Stimulated activated naive B cell treated with anti-CD40 and anti-IgM and Interleukin-4, amounts not matched to agents 10 μg/mL and 1 μg/mL and 100 μg/mL, for 72 hours (primary cell): ENCODE results near the gene TSPEAR.
"Not testable (repeated sequence)": the region's sequence is repeated elsewhere in the genome, so short reads cannot be mapped to it uniquely, and the experiment has no call there.

Experiments used
- ATAC-seq, 2 donors: fragments of 150-1000 bp; cut with Tn5 transposase; replicated peaks; 2 replicates each; pipeline ENCODE4 v1.10.0; 2021; ENCODE audit warnings: moderate library complexity in 1 of 2
- DNase-seq: peaks from one replicate; pipeline ENCODE4 v3.0.0; 2021
- H3K27ac Mint-ChIP-seq: one replicate; pipeline ENCODE4 v1.8.0; 2022; ENCODE audit warnings: mild to moderate bottlenecking, mixed read lengths
- H3K27me3 Mint-ChIP-seq, 2 donors: one replicate each; pipeline ENCODE4 v1.8.0; 2022; ENCODE audit warnings: mixed read lengths in 2 of 2
- H3K36me3 Mint-ChIP-seq, 2 donors: one replicate each; pipeline ENCODE4 v1.8.0; 2022; ENCODE audit warnings: mixed read lengths in 2 of 2, mild to moderate bottlenecking in 1 of 2
- H3K4me1 Mint-ChIP-seq, 2 donors: one replicate each; pipeline ENCODE4 v1.8.0; 2022; ENCODE audit warnings: mixed read lengths in 2 of 2, mild to moderate bottlenecking in 1 of 2
- H3K4me3 Mint-ChIP-seq, 2 donors: one replicate each; pipeline ENCODE4 v1.8.0; 2022; ENCODE audit warnings: mild to moderate bottlenecking in 2 of 2, mixed read lengths in 2 of 2, moderate library complexity in 1 of 2
- H3K9me3 Mint-ChIP-seq, 2 donors: one replicate each; pipeline ENCODE4 v1.8.0; 2022; ENCODE audit warnings: mixed read lengths in 2 of 2, mild to moderate bottlenecking in 1 of 2

The TSPEAR gene

DNA sequence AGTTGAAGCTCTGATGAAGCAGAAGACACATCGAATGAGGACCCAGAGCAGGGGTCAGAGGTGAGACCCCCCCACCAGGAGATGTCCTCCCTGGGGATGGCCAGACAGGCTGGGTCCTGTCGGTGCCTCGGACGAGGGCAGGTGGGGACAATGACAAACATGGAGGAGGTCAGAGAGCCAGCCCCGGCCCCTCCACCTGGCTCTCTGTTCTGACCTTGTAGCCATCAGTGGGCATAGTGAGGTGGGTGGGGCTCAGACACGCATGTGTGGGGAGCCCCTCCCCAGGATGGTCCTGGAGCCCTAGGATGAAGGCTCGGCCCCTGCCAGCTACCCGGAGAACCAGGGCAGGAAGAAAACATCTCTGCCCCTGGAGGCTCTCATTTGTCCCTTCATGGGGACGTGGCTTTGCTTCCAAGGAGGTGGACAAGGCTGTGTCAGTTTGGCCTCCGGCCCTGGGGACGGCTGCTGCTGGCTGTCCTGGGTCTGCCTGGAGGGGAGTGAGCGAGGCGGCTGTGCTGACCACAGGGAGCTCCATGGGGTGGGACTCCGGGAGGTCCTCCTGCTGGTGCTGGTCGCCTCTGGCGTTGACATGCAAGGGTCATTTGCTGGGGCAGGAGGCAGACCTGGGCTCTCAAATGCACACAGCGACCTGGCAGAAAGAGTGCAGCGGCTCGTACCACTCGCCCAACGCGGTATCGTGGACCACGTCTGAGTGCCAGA, 121.6 kb downstream of the TSPEAR start:
- ATAC-seq (no peak), DNase-seq (no peak)
- H3K4me1 Mint-ChIP-seq: no peaks in the 10 kb centered on the region
- H3K27ac Mint-ChIP-seq: no peak overlapping the region
- no peaks in the 10 kb centered on the region for H3K9me3 Mint-ChIP-seq
- H3K4me3 Mint-ChIP-seq: no peak overlapping the region
- no peaks in the 10 kb centered on the region for H3K36me3 Mint-ChIP-seq
- H3K27me3 Mint-ChIP-seq: peaks cover 45 to 55% of the 10 kb centered on the region in 2 donors

DNA sequence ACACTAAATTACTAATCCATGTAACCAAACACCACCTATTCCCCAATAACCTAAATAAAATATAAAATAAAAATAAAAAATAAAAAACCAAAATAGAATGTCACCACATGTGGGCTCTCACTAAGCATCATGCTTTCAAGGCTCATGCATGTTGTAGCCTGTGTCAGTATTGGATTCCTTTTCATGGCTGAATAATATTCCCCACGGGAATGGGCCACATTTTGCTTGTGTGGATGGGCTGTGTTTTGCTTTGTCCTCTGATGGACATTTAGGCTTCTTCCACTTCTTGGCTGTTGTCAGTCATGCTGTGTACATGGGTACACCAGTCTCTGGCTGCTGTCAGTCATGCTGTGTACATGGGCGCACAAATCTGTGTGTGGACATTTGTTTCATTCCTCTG, 122.3 kb downstream of the TSPEAR start:
- Mint-ChIP-seq H3K4me1 (no peaks in the 10 kb centered on the region), H3K9me3 (no peaks in the 10 kb centered on the region), H3K4me3 (no peak overlapping the region), H3K36me3 (no peaks in the 10 kb centered on the region), H3K27ac (no peak overlapping the region), H3K27me3 (peaks cover 50 to 61% of the 10 kb centered on the region in 2 donors)
- DNase-seq: no peak
- no peak for ATAC-seq

DNA sequence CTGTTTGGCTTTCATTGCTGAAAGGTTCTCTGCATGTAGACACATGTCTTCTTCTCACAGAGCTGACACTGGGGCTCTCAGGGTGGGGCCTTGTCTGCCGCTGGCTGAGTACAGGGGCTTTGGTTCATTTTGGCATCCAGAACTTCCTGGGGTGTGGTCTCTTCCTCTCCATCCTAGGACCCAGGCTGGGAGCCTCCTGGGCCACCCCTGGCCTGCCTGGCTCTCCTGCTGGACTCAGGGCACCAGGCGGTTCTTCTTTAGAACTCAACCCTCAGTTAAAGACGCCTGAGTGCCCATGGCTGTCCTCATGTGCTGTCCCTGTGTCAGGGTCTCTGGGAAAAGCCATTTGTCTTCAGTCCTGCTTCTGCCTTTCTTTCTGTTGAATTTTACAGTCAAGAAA, 125.5 kb downstream of the TSPEAR start:
- DNase-seq: no peak
- no peaks in the 10 kb centered on the region for H3K4me1 Mint-ChIP-seq
- H3K27ac Mint-ChIP-seq: no peak overlapping the region
- H3K9me3 Mint-ChIP-seq: peaks cover 12 to 23% of the 10 kb centered on the region in 2 donors
- peaks cover 3 to 7% of the 10 kb centered on the region in 2 donors for H3K36me3 Mint-ChIP-seq
- ATAC-seq: no peak
- no peak overlapping the region for H3K4me3 Mint-ChIP-seq
- H3K27me3 Mint-ChIP-seq: peaks cover 49 to 65% of the 10 kb centered on the region in 2 donors

DNA sequence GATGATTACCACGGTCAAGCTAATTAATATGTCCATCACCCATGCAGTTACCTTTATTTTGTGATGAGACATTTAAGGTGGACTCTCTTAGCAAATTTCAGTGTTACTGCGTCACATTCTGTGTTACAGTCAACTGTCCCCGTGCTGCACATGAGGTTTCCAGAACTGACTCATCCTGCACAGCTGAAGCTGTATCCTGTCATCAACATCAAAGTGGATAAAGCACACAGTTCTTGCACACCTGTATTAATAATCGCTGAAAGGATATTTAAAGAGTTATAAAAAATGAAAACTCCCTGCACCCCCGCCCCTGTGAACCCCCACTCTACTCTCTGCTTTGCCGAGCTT, 127.6 kb downstream of the TSPEAR start:
- DNase-seq: no peak
- Mint-ChIP-seq H3K27me3 (peaks cover 53 to 62% of the 10 kb centered on the region in 2 donors), H3K27ac (no peak overlapping the region), H3K9me3 (peaks cover 25 to 32% of the 10 kb centered on the region in 2 donors), H3K36me3 (peaks cover 10 to 21% of the 10 kb centered on the region in 2 donors), H3K4me3 (no peak overlapping the region), H3K4me1 (peaks cover 0 to 3% of the 10 kb centered on the region in 2 donors)
- no peak for ATAC-seq

DNA sequence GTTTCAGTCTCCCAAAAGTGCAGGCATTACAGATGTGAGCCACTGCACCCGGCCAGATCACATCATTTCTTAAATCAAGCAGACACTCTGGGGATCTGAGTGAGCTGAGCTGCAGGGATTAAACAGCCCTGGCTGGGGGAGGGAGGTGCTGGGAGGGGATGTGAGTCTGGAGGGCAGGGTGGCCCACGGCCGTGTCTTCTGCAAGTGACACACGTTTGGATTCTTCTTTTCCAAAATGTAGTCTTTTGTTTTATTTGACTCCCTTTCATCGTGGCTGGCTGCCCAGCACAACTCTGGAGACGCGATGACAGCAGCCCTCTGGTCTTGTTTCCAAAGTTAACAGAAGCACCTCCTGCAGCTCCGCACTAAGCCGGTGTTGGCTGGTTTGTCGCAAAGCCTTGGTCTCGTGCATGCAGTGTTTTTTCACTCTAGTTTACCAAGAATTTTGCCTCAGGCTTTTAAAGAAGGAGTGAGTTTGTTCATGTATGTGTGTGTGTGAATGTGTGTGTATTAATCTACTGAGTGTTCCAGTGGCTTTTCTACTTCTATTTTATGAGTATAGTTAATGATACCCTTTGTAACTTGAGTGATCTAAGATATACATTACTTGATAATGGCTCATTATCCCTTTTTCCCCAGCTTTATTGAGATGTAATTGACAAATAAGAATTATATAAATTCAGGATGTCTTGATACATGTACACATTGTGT, 128.1 kb downstream of the TSPEAR start:
- H3K27me3 Mint-ChIP-seq: peaks cover 55 to 63% of the 10 kb centered on the region in 2 donors
- ATAC-seq: no peak

DNA sequence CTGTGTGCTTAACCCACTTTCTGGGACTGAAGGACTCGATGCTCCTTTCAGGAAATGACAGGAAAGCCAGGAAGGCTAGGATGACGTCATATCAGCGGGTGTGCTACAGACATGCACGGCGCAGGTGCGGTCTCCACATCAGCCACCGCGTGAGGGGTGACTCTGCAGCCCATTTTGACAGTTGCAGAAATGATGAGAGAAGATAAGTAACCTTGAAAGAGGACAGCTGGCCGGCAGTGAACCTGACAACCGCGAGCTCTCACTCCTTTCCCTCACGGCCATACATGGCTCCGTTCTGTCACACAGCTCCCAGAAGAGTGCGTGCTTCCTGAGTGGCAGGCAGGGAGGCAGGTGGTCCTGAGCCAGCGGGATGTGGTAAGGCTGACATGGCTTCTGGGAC, 129.3 kb downstream of the TSPEAR start:
- Mint-ChIP-seq H3K9me3 (peaks cover 36 to 41% of the 10 kb centered on the region in 2 donors), H3K4me1 (peaks cover 0 to 3% of the 10 kb centered on the region in 2 donors), H3K4me3 (no peak overlapping the region), H3K36me3 (peaks cover 12 to 25% of the 10 kb centered on the region in 2 donors), H3K27ac (no peak overlapping the region), H3K27me3 (peaks cover 53 to 59% of the 10 kb centered on the region in 2 donors)
- ATAC-seq: no peak
- no peak for DNase-seq

More for the DNA sequence above, 128.1 kb downstream of the TSPEAR start:
- H3K27ac Mint-ChIP-seq: no peak overlapping the region
- H3K4me3 Mint-ChIP-seq: no peak overlapping the region
- no peak for DNase-seq
- H3K4me1 Mint-ChIP-seq: peaks cover 0 to 3% of the 10 kb centered on the region in 2 donors
- peaks cover 27 to 32% of the 10 kb centered on the region in 2 donors for H3K9me3 Mint-ChIP-seq
- peaks cover 10 to 21% of the 10 kb centered on the region in 2 donors for H3K36me3 Mint-ChIP-seq

DNA sequence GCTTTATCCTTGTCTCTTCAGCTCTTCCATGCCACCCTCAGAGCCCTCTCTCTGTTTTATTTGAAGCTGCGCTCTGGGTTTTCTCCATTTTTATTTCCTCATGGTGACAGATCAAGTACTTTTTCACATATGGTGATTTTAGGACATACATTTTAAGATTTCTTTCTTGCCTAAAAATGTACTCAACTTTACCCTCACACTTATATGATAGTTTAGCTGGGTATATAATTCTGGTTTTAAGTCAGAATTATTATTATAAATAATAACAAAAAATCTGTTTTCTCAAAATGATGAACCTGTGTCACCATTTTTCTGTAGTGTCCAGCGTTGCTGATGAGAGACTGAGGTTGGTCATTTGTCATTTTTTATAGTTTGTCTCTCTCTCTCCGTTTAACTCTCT, 130.2 kb downstream of the TSPEAR start:
- Mint-ChIP-seq H3K27ac (no peak overlapping the region), H3K36me3 (peaks cover 12 to 25% of the 10 kb centered on the region in 2 donors), H3K9me3 (peaks cover 38 to 41% of the 10 kb centered on the region in 2 donors), H3K4me3 (no peak overlapping the region), H3K4me1 (peaks cover 0 to 3% of the 10 kb centered on the region in 2 donors), H3K27me3 (peaks cover 44 to 50% of the 10 kb centered on the region in 2 donors)
- ATAC-seq (no peak), DNase-seq (no peak)

DNA sequence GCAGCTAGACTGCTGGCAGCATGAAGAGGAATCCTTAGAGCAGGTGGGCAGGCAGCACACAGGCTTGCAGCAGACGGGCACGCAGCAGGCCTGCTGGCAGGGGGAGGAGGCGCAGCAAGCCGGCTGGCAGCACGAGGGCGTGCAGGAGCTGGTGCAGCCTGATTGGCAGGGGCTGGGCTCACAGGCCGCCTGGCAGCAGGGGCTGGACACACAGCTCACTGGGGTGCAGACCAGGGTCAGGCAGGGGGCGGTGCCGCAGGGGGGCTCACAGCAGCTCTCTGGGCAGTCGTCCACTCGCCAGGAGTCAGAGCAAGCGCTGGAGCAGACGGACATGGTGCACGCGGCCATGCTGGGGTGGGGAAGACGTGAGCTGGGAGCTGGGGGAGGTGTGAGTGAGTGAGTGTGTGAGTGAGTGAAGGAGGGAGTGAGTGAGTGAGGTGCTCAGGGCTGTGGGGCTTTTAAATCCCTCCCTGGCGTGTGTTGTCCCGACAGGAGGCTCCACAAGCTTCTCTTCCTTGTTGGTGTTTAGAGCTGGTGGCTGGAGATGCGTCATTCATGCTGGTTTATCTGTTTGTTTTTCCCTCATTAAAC, 131.0 kb downstream of the TSPEAR start, which contains the start of gene KRTAP10-5:
KRTAP10-5 (minus strand) TSS at position 374 of the 591 bp plus-strand sequence; CDS start at position 348, 26 bp downstream.
- DNase-seq, ATAC-seq, H3K4me3 Mint-ChIP-seq, H3K27ac Mint-ChIP-seq, H3K4me1 Mint-ChIP-seq: not testable (repeated sequence)
- Mint-ChIP-seq H3K36me3 (peaks cover 15 to 25% of the 10 kb centered on the region in 2 donors), H3K9me3 (peaks cover 40 to 41% of the 10 kb centered on the region in 2 donors), H3K27me3 (peaks cover 40 to 46% of the 10 kb centered on the region in 2 donors)

DNA sequence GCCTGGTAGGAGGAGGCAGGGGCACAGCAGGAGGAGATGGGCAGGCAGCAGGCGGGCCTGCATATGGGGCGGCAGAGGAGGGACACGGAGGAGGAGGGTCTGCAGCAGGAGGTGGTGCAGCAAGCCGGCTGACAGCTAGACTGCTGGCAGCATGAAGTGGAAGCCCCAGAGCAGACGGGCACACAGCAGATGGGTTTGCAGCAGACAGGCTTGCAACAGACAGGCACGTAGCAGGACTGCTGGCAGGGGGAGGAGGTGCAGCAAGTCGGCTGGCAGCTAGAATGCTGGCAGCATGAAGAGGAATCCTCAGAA, 131.6 kb downstream of the TSPEAR start:
- Mint-ChIP-seq H3K27ac (no peak overlapping the region), H3K4me3 (no peak overlapping the region), H3K4me1 (peaks cover 3% of the 10 kb centered on the region in 2 donors), H3K27me3 (peaks cover 42 to 45% of the 10 kb centered on the region in 2 donors), H3K36me3 (peaks cover 15 to 25% of the 10 kb centered on the region in 2 donors), H3K9me3 (peaks cover 40 to 41% of the 10 kb centered on the region in 2 donors)
- ATAC-seq (no peak), DNase-seq (no peak)

DNA sequence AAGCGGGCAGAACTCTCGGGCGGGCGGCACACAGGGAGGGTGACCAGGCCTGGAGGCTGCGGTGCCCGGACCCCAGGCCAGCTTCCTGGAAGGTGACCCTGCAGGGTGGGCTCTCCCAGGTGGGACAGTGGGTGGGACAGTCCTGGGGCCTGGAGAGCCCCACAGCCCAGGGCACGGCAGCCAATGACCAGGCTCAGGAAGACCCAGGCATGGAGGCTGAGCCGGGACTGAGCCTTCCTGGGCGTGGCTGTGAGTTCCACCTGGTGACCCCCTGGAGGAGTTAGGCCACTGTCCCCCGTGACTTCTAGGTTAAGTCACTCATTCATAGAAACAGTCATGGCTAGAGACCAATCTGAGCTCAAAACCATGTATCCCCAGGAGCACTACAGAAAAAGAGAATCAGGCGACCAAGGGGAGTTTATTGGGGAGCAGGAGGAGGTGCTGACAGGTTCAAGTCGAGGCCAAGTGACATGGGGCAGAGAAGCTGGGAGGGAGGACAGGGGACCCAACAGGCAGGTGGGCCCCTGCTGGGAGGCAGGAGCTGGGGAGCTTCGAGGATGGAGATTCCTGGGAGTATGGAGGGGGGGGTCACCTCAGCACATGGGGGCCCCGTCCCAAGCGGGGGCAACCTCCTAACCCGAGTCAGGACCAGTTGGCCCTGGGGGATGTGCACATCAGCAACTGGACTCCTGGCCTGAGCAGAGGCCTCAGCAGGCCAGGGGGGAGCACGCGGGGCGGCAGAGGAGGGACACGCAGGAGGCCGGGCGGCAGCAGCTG, 132.1 kb downstream of the TSPEAR start:
- peaks cover 43 to 46% of the 10 kb centered on the region in 2 donors for H3K27me3 Mint-ChIP-seq
- no peak overlapping the region for H3K27ac Mint-ChIP-seq
- peaks cover 15 to 25% of the 10 kb centered on the region in 2 donors for H3K36me3 Mint-ChIP-seq
- H3K9me3 Mint-ChIP-seq: peaks cover 40 to 41% of the 10 kb centered on the region in 2 donors
- DNase-seq (no peak), ATAC-seq (no peak)
- no peak overlapping the region for H3K4me3 Mint-ChIP-seq
- peaks cover 3 to 5% of the 10 kb centered on the region in 2 donors for H3K4me1 Mint-ChIP-seq

DNA sequence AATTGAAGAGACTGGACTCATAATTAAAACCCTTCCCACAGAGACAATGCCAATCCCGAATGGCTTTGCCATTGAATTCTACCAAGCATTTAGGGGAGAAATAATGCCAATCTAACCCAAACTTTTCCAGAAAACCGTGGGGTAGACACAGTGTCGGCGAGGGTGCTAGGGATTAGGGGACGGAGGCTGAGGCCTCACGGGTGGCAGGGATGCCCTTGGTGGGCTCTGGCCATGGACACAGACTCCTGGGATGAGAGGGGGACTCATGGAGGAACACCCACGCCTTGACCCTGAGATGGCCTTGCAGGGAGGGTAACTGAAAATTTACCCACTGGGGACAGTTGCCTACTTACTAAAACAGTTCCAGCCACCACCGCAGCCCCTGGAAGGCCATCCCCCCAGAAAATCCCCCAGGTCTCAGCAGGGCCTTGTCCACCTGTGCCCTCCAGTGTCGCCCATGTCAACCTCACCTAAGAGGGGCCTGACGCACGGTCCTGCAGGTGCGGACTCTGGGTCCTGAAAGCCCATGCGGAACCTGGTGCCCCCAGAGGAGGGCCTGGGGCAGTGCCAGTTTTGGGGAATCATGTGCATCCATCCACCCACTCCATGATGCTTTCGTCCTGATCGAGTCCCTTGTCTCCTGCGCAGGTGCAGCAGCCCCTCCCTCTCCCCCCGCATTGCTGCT, 132.9 kb downstream of the TSPEAR start:
- peaks cover 15 to 25% of the 10 kb centered on the region in 2 donors for H3K36me3 Mint-ChIP-seq
- peaks cover 40 to 41% of the 10 kb centered on the region in 2 donors for H3K9me3 Mint-ChIP-seq
- ATAC-seq: no peak
- H3K27me3 Mint-ChIP-seq: peaks cover 42 to 48% of the 10 kb centered on the region in 2 donors
- DNase-seq: no peak
- no peak overlapping the region for H3K27ac Mint-ChIP-seq
- peaks cover 3 to 5% of the 10 kb centered on the region in 2 donors for H3K4me1 Mint-ChIP-seq
- no peak overlapping the region for H3K4me3 Mint-ChIP-seq

DNA sequence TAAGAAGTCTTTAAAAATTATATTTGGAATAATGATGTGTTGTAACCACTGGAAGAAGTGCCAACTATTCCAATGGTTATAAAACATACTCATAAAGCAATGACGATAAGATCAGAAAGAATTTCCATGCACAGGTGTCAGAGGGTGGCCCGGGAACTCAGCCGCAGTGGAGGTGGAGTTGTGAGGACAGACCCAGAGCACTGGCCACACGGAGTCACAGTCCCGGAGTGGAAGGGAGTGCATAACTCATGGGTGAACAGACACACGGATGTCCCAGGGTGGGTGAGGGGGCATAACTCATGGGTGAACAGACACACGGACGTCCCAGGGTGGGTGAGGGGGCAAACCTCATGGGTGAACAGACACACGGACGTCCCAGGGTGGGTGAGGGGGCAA, 135.3 kb downstream of the TSPEAR start:
- peaks cover 12 to 22% of the 10 kb centered on the region in 2 donors for H3K36me3 Mint-ChIP-seq
- peaks cover 3 to 5% of the 10 kb centered on the region in 2 donors for H3K4me1 Mint-ChIP-seq
- peaks cover 27 to 33% of the 10 kb centered on the region in 2 donors for H3K9me3 Mint-ChIP-seq
- H3K27me3 Mint-ChIP-seq: peaks cover 54 to 59% of the 10 kb centered on the region in 2 donors
- no peak overlapping the region for H3K27ac Mint-ChIP-seq
- H3K4me3 Mint-ChIP-seq: no peak overlapping the region
- DNase-seq (no peak), ATAC-seq (no peak)

DNA sequence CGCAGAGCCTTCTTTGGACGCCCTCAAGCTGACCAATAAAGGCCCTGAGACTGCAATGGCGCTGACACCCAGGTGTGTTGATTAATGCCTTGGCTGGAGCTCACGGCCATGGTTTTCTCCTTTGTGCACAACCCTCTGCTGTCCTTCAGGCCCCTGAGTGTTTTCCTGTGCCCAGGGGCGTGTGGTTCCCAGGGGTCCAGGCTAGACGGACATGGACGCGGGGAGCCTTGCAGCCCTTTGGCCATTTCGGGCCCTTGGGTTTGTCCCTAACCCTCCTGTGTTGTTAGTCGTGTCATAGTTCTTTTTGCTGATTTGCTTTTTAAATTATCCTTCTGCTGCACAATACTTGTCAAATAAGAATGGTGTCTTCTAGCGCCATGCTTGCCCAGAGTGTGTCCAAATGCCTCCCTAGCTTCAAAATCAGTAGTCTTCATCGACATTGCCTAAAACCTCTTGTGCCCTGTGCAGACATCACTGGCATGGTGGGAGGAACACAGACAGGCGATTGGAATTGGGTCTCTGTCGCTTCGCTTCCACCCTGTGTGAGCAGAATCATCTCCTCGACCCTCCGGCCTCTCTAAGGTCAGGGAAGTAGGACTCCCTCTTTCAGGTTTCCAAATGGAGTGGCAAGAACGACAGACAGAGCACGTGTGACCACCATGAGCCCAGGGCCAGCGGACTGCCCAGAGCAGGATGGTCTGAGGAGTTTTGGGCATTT, 135.9 kb downstream of the TSPEAR start:
- peaks cover 12 to 21% of the 10 kb centered on the region in 2 donors for H3K36me3 Mint-ChIP-seq
- peaks cover 24 to 29% of the 10 kb centered on the region in 2 donors for H3K9me3 Mint-ChIP-seq
- H3K4me3 Mint-ChIP-seq: no peak overlapping the region
- no peak overlapping the region for H3K27ac Mint-ChIP-seq
- H3K27me3 Mint-ChIP-seq: peaks cover 52 to 63% of the 10 kb centered on the region in 2 donors
- peaks cover 3 to 5% of the 10 kb centered on the region in 2 donors for H3K4me1 Mint-ChIP-seq
- ATAC-seq: no peak
- no peak for DNase-seq
